GM12801 (cell line): ENCODE measurements around the gene KDELR3.

Source experiments
- TF ChIP-seq, protein P1 (sequence below): IDR thresholded peaks from one replicate; pipeline ENCODE4 v1.5.1; 2011; ENCODE audit warnings: control low read depth; ENCODE audit not compliant: insufficient read length; ENCODE audit errors: extremely low read depth

The KDELR3 gene

DNA sequence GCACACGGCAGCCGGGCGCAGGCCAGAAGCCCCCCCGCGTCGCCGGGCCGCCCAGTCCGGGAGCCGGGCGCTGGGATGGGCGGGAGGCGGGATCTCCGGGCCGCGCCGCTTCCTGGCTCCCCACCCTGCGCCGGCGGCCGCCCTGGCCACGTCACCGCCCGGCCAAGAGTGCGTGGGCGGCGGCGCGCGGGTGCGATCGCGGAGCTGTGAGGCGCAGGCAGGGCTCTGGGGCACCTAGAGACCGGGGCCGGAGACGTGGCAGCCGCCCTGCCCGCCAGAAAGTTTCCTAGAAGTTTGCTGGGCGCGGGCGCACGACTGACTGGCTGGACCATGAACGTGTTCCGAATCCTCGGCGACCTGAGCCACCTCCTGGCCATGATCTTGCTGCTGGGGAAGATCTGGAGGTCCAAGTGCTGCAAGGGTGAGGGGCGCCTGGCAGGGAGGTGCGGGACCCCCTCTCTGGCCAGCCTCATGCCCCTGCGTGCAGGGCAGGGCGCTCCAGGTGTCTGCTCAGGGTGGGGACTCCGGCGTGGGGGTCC lies at the start of gene KDELR3:
TSS of gene KDELR3 (plus strand) at position 193 of the 539 bp plus-strand sequence. CDS start at position 331, 138 bp downstream.
- TF ChIP-seq, protein P1, sequence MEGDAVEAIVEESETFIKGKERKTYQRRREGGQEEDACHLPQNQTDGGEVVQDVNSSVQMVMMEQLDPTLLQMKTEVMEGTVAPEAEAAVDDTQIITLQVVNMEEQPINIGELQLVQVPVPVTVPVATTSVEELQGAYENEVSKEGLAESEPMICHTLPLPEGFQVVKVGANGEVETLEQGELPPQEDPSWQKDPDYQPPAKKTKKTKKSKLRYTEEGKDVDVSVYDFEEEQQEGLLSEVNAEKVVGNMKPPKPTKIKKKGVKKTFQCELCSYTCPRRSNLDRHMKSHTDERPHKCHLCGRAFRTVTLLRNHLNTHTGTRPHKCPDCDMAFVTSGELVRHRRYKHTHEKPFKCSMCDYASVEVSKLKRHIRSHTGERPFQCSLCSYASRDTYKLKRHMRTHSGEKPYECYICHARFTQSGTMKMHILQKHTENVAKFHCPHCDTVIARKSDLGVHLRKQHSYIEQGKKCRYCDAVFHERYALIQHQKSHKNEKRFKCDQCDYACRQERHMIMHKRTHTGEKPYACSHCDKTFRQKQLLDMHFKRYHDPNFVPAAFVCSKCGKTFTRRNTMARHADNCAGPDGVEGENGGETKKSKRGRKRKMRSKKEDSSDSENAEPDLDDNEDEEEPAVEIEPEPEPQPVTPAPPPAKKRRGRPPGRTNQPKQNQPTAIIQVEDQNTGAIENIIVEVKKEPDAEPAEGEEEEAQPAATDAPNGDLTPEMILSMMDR: no peak

DNA sequence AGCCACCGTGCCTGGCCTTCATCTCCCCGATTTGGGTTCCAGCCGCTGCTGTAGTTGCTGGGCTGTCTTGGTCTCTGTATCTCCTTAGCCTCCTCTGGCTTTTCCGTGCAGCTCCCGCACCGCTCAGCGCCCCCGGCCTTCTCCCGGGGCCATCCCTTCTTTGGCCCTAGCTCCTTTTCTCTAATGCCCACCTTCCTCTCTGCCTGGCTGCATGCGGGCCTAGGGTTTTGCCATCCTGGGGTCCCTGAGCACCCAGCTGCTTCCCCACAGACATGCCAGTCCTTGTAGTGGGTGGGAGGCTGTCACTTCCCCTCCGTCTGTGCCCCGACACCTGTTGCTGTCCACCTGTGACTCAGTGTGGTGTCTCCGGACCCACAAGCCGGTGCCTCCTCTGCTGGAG lies 49.3 kb upstream of the KDELR3 start:
- TF ChIP-seq, protein P1: no peak

DNA sequence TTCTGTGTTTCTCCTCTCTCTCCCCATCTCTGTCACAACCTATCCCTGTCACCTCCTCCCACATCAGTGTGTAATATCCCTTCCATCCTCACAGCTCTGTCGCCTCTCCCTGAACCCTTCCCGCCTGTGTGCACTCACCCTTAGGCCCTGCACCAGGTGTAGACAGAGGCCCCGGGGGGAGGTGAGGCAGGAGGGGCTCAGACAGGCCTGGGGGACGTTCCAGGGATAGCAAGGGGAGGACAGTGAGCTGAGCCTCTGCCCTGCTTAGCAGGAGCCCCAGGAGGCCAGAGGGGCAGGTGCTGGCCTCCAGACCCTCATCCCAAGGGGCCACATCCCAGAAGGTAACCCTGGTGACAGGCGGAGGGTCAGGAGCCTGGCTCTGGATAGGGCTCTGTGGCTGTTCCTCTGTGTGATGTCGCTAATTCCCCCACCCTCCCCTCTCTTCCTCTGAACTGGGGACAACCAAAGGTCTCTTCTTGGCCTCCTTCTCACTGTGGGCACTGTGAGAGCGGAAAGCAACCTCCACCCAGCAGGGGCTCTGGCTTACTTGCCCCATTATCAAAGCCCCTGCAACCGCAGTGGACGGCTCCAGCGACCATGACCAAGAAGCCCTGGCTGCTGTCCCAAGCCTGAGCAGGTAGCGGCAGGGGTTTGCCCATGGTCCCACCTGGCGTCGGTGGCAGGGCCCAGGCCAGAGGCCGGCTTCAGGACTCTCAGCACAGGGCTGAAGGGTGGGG lies 48.6 kb upstream of the KDELR3 start:
- TF ChIP-seq, protein P1: no peak

DNA sequence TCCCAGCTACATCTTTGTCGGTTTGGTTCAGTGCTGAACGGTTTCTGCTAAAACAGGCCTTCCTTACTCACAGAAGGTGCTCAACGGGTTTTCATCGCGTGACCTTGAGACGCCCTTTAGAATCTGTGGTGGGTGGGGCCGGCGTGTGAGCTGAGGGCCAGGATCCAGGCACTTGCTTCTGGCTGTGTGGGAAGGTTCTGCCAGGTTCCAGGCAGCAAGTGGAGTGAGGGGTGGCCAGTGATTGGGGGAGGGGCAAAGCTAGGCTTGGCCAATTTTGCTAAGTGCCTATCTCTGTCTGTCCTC lies 48.1 kb upstream of the KDELR3 start:
- TF ChIP-seq, protein P1: no peak

DNA sequence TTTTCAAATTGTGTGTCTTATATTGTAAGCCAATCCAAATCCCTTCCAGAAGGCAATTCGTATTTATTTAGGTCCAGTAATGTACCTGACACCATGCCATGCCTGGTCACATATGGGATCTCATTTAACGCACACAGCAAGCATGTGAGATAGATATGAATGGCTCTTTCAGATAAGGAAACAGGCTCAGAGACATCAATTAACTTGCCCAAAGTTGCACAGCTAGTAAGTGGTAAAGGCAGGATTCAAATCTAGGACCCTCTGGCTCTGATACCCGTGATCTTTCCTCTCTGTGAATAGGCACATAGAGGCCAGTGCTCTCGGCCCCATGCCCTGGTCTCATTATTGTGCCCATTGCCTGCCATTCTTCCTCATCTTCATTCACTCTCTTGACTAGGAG lies 47.2 kb upstream of the KDELR3 start:
- TF ChIP-seq, protein P1: no peak

DNA sequence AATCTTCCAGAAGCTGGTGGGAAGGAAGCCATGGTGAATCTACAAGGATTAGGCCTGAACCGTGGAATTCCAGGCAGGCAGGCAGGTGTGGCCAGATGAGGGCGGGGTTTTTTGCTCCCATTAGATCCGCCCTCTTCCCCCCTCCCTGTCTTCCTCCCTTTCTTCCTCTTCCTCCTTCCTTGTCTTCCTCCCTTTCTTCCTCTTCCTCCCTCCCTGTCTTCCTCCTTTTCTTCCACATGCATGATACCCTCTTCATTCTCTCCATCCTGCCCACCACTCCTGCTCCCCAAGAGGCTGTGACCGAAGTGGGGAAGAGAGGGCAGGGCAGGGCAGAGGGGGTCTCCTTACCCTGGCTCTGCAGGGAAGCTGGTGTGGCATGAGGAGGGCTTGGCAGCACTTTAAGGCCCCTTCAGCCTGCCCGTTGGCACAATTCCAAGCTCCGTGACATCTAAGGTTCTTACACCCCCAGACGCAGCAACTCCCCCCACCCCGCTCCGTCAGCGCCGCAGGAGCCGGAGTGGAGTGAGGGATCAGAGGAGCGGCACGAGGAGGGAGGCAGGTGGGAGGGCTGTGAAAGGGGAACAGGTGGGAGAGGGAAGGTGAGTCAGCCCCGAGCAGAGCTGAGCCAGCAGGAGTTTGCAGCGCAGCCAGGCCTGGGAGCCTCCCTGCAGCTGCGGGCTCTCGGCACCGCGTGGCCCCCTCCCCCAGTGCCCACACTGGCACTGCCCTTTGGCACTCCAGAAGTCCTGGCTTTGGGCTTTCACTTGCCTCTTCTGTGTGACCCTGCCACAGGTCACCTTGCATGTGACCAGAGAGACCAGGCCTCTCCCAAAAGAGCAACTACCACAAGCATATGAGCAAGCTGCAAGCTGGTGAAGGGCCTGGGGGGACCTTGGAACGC lies 45.0 kb upstream of the KDELR3 start:
- TF ChIP-seq, protein P1: no peak
